Fibroblast of skin of right quadriceps (primary cell): ENCODE data around the gene MYCT1.

Experiments
- DNase-seq: peaks from one replicate; pipeline ENCODE4 v3.0.0-alpha.2; 2013

The MYCT1 gene

GRCh38 chr6:152726313-152726712 lies 28.6 kb downstream of the MYCT1 start:
- no peak for DNase-seq

- DNase-seq = no peak
These were observed 29.8 kb downstream of the MYCT1 start for GRCh38 chr6:152727507-152727906.

GRCh38 chr6:152734630-152735029 lies 36.9 kb downstream of the MYCT1 start:
- DNase-seq = no peak

- no peak for DNase-seq
These were observed 39.1 kb downstream of the MYCT1 start for GRCh38 chr6:152736687-152737273.

- no peak for DNase-seq
These were observed 47.9 kb downstream of the MYCT1 start for GRCh38 chr6:152745509-152746171.

GRCh38 chr6:152746172-152746553 lies 48.5 kb downstream of the MYCT1 start:
- DNase-seq = peak; percentile 77

- peak; percentile 2 for DNase-seq
These were observed 51.1 kb downstream of the MYCT1 start for GRCh38 chr6:152748843-152749242.

- DNase-seq = no peak
These were observed 51.6 kb downstream of the MYCT1 start for GRCh38 chr6:152749336-152749735.

GRCh38 chr6:152750694-152751093 lies 53.0 kb downstream of the MYCT1 start, which contains the start of gene VIP:
Gene VIP, plus strand, starts transcription at chr6:152750797. Its CDS starts 1,381 bp downstream, at chr6:152752178.
- DNase-seq = peak; percentile 43

- no peak for DNase-seq
These were observed 67.6 kb downstream of the MYCT1 start for GRCh38 chr6:152765331-152765730.

- no peak for DNase-seq
These were observed 71.5 kb downstream of the MYCT1 start for GRCh38 chr6:152769159-152769558.

GRCh38 chr6:152769993-152770392 lies 72.3 kb downstream of the MYCT1 start:
- DNase-seq = no peak

- no peak for DNase-seq
These were observed 73.5 kb downstream of the MYCT1 start for GRCh38 chr6:152771061-152771687.
